Liver (tissue), 9 donors: ENCODE data around the gene FAM3B. TPM values are rescaled to one million over a fixed set of nuclear protein-coding genes. Genes with fewer than 3 reads are reported as not detected.

Experiments used
- DNase-seq: peaks from one replicate; pipeline ENCODE4 v3.0.0-alpha.2; 2017; ENCODE audit warnings: low spot score
- H3K27ac ChIP-seq, 2 donors: one replicate each; pipeline ENCODE4 v1.7.0; 2013; ENCODE audit warnings: inconsistent platforms in 2 of 2, low read length in 2 of 2, control low read depth in 1 of 2, low read depth in 1 of 2, mild to moderate bottlenecking in 1 of 2
- H3K27me3 ChIP-seq, 4 donors: one replicate each; pipeline versions ENCODE4 v1.6.1 to v1.7.0; 2013; ENCODE audit warnings: low read length in 3 of 4, inconsistent platforms in 1 of 4, mild to moderate bottlenecking in 1 of 4, moderate library complexity in 1 of 4; ENCODE audit not compliant: control insufficient read depth in 4 of 4, insufficient read depth in 4 of 4
- H3K36me3 ChIP-seq, 4 donors: one replicate each; pipeline versions ENCODE4 v1.6.1 to v1.7.0; 2013; ENCODE audit warnings: low read length in 3 of 4, mild to moderate bottlenecking in 3 of 4, low read depth in 1 of 4, moderate library complexity in 1 of 4; ENCODE audit not compliant: control insufficient read depth in 4 of 4, insufficient read depth in 3 of 4
- H3K4me1 ChIP-seq, 4 donors: one replicate each; pipeline versions ENCODE4 v1.6.1 to v1.7.0; 2013; ENCODE audit warnings: low read length in 3 of 4, mild to moderate bottlenecking in 3 of 4, moderate library complexity in 1 of 4; ENCODE audit not compliant: control insufficient read depth in 4 of 4, insufficient read depth in 4 of 4
- H3K4me3 ChIP-seq, 3 donors: one replicate each; pipeline versions ENCODE4 v1.6.1 to v1.7.0; 2013; ENCODE audit warnings: low read length in 3 of 3, control low read depth in 1 of 3, low read depth in 1 of 3, mild to moderate bottlenecking in 1 of 3
- H3K9ac ChIP-seq, 2 donors: one replicate each; pipeline ENCODE4 v1.7.0; 2013; ENCODE audit warnings: low read length in 2 of 2, mild to moderate bottlenecking in 2 of 2, moderate library complexity in 2 of 2, control low read depth in 1 of 2, low read depth in 1 of 2
- H3K9me3 ChIP-seq, 4 donors: one replicate each; pipeline versions ENCODE4 v1.6.1 to v1.7.0; 2013; ENCODE audit warnings: low read length in 3 of 4; ENCODE audit not compliant: control insufficient read depth in 4 of 4
- ATF3 ChIP-seq: IDR thresholded peaks from 2 replicates; pipeline ENCODE4 v1.6.1; 2016; ENCODE audit warnings: antibody characterized with exemption
- EGR1 ChIP-seq, 2 donors: IDR thresholded peaks; 2 replicates each; pipeline ENCODE4 v1.6.1; 2016 to 2018; ENCODE audit warnings: antibody characterized with exemption in 2 of 2, low read depth in 2 of 2
- FOXA1 ChIP-seq: IDR thresholded peaks from 2 replicates; pipeline ENCODE4 v1.6.1; 2016; ENCODE audit warnings: antibody characterized with exemption
- FOXA2 ChIP-seq: IDR thresholded peaks from 2 replicates; pipeline ENCODE4 v1.6.1; 2016; ENCODE audit warnings: antibody characterized with exemption
- HNF4A ChIP-seq, 2 donors: conservative IDR thresholded peaks; 2 replicates each; pipeline ENCODE4 v1.6.1; 2016; ENCODE audit warnings: antibody characterized with exemption in 2 of 2, mild to moderate bottlenecking in 2 of 2
- JUND ChIP-seq, 2 donors: IDR thresholded peaks; 2 replicates each; pipeline ENCODE4 v1.6.1; 2016; ENCODE audit warnings: antibody characterized with exemption in 2 of 2
- RAD21 ChIP-seq, 2 donors: IDR thresholded peaks; 2 replicates each; pipeline ENCODE4 v1.6.1; 2016; ENCODE audit warnings: antibody characterized with exemption in 2 of 2, mild to moderate bottlenecking in 2 of 2
- SP1 ChIP-seq: IDR thresholded peaks from 2 replicates; pipeline ENCODE4 v1.6.1; 2018; ENCODE audit warnings: antibody characterized with exemption, mild to moderate bottlenecking
- TAF1 ChIP-seq: conservative IDR thresholded peaks from 2 replicates; pipeline ENCODE4 v1.6.1; 2016; ENCODE audit warnings: antibody characterized with exemption, mild to moderate bottlenecking
- YY1 ChIP-seq: IDR thresholded peaks from 2 replicates; pipeline ENCODE4 v1.6.1; 2016; ENCODE audit warnings: antibody characterized with exemption, mild to moderate bottlenecking
- WGBS: extraction: QIAGEN DNeasy Blood & Tissue Kit; methylation state at CpG from one replicate; pipeline ENCODE4 v1.1.7; 2013; 5-methylcytosine and 5-hydroxymethylcytosine counted together
- polyA plus RNA-seq, 2 donors: library from polyadenylated mRNA; stranded (reverse) in 1 of 2; unstranded in 1 of 2; fragments of 200-250 nt in 1 of 2; fragments of >200 nt in 1 of 2; fragmentation: Nextera tagmentation in 1 of 2; extraction: Ambion mirVana in 1 of 2; gene quantifications; one replicate each; pipeline versions ENCODE4 v1.2.1 to v1.2.3, GENCODE V29; 2013 to 2015
- total RNA-seq, 2 donors: library from RNA; depleted of rRNA; stranded (reverse); fragments of >200 nt; gene quantifications; one replicate each; pipeline ENCODE4 v1.2.3, GENCODE V29; 2014
- TF ChIP-seq, protein P1 (sequence below): IDR thresholded peaks from 2 replicates; pipeline ENCODE4 v1.6.1; 2016; ENCODE audit warnings: antibody characterized with exemption
- donor health status: healthy.
- donor health status: healthy.
- donor health status: healthy.
- donor health status: healthy.
- donor health status: healthy.

Gene FAM3B
- total and polyA plus RNA-seq, 4 donors, result 0.72 to 18.2 (median 3.4) TPM

GRCh38 chr21:41290106-41290799 lies 26.3 kb upstream of the FAM3B start:
- Histone ChIP-seq H3K36me3 (no peaks in the 10 kb centered on the region), H3K27ac (no peak overlapping the region), H3K27me3 (peaks cover 0 to 3% (median 2%) of the 10 kb centered on the region in 4 donors), H3K4me3 (no peak overlapping the region), H3K9me3 (no peaks in the 10 kb centered on the region), H3K4me1 (no peaks in the 10 kb centered on the region), H3K9ac (no peak overlapping the region)
- no peak for DNase-seq
- WGBS, result 59% methylated on average over 24 of the region's 24 CpGs
- no peak for TF ChIP-seq JUND (IDR thresholded peaks at IDR 0.05)

GRCh38 chr21:41294548-41295231 lies 21.9 kb upstream of the FAM3B start:
- H3K27me3 ChIP-seq, result peaks cover 0 to 5% (median 3%) of the 10 kb centered on the region in 4 donors
- H3K4me3 ChIP-seq, result no peak overlapping the region
- no peaks in the 10 kb centered on the region for H3K36me3 ChIP-seq
- 82% methylated on average over 1 of the region's 1 CpG for WGBS
- TF ChIP-seq SP1 (no peak), HNF4A (conservative IDR thresholded peaks at IDR 0.05) (no peak), ATF3 (no peak), TAF1 (no peak), FOXA1 (no peak), YY1 (no peak), EGR1 (IDR thresholded peaks at IDR 0.05; ENCODE audit: low read depth in 2 of 2) (no peak)
- TF ChIP-seq, protein P1, sequence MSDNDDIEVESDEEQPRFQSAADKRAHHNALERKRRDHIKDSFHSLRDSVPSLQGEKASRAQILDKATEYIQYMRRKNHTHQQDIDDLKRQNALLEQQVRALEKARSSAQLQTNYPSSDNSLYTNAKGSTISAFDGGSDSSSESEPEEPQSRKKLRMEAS, result no peak
- peaks cover 0 to 2% (median 0%) of the 10 kb centered on the region in 4 donors for H3K9me3 ChIP-seq
- no peak overlapping the region for H3K27ac ChIP-seq
- H3K4me1 ChIP-seq, result no peaks in the 10 kb centered on the region
- DNase-seq, result no peak
- H3K9ac ChIP-seq, result no peak overlapping the region

DNA sequence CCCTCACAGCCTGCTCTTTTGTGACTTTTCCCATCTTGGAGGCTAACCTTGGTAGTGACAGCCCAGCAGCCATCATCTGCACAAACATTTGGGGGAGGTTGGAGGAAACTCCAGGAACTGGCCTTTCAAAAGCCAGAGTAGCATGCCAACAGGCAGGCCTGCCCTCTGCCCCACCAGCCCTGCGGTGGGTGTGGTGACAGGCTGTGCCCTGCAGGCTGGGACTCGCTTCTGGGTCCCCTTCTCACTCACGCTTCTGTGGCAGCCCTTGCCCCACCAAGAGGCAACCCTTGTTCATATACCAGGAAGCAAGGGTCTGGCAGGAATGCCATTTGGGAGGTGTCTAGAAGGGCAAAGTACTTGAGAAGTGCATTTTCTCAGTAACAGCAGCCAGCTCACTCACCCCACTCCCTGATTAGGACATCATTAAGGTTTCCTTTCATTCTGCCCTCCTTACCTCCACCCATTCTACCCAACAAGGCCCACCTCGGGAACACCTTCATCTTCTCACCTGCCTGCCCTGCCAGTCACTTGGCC lies 20.8 kb upstream of the FAM3B start:
- DNase-seq, result no peak
- WGBS, result 89% methylated on average over 4 of the region's 4 CpGs
- H3K9ac ChIP-seq, result no peak overlapping the region
- H3K36me3 ChIP-seq, result no peaks in the 10 kb centered on the region
- no peaks in the 10 kb centered on the region for H3K4me1 ChIP-seq
- peaks cover 0 to 5% (median under 1%) of the 10 kb centered on the region in 4 donors for H3K27me3 ChIP-seq
- H3K27ac ChIP-seq, result no peak overlapping the region
- H3K9me3 ChIP-seq, result peaks cover 0 to 2% (median 0%) of the 10 kb centered on the region in 4 donors
- TF ChIP-seq, protein P1, result no peak
- TF ChIP-seq RAD21 (IDR thresholded peaks at IDR 0.05), result no peak
- TF ChIP-seq FOXA2, result no peak
- no peak for TF ChIP-seq SP1
- no peak for TF ChIP-seq YY1
- TF ChIP-seq ATF3, result no peak
- TF ChIP-seq TAF1, result no peak
- H3K4me3 ChIP-seq, result no peak overlapping the region
